Activated T-helper 2 cell treated with anti-CD3 and anti-CD28 coated beads, Interferon-gamma antibody, Interleukin-2, Interleukin-4, amounts not matched to agents 10 μg/mL and 5 μg/mL and 100 μg/mL, durations not matched to agents 14 hours and 24 hours and 36 hours (primary cell): Measurements from ENCODE around the gene AGO1. TPM values are rescaled to one million over a fixed set of nuclear protein-coding genes. Genes with fewer than 3 reads are reported as not detected.
A peak's percentile ranks its signal among the peaks of the same experiment; 100 is the strongest.
"Not testable (repeated sequence)": the region's sequence is repeated elsewhere in the genome, so short reads cannot be mapped to it uniquely, and the experiment has no call there.

ENCODE experiments used
- DNase-seq: peaks from one replicate; pipeline ENCODE4 v3.0.0; 2021; ENCODE audit warnings: low spot score
- H3K27ac Mint-ChIP-seq: one replicate; pipeline ENCODE4 v1.8.0; 2021; ENCODE audit warnings: mixed read lengths
- H3K27me3 Mint-ChIP-seq: one replicate; pipeline ENCODE4 v1.8.0; 2021; ENCODE audit warnings: low read depth, mixed read lengths
- H3K36me3 Mint-ChIP-seq: one replicate; pipeline ENCODE4 v1.8.0; 2021; ENCODE audit warnings: low read depth, mixed read lengths
- H3K4me1 Mint-ChIP-seq: one replicate; pipeline ENCODE4 v1.8.0; 2021; ENCODE audit warnings: low read depth, mixed read lengths
- H3K4me3 Mint-ChIP-seq: one replicate; pipeline ENCODE4 v1.8.0; 2021; ENCODE audit warnings: low read depth, mild to moderate bottlenecking, moderate library complexity, mixed read lengths
- H3K9me3 Mint-ChIP-seq: one replicate; pipeline ENCODE4 v1.8.0; 2021; ENCODE audit warnings: mixed read lengths
- intact Hi-C: fragments of 100-400 bp; cut with micrococcal nuclease; formaldehyde crosslinking; loops from one replicate; pipeline ENCODE4 v1.15.1; 2023
- total RNA-seq: library from RNA; stranded (reverse); gene quantifications from 2 replicates; pipeline ENCODE4 v1.2.3, GENCODE V29; 2022

The AGO1 gene
- total RNA-seq, 1 donor from 2014 or later = 36.9 TPM

DNA sequence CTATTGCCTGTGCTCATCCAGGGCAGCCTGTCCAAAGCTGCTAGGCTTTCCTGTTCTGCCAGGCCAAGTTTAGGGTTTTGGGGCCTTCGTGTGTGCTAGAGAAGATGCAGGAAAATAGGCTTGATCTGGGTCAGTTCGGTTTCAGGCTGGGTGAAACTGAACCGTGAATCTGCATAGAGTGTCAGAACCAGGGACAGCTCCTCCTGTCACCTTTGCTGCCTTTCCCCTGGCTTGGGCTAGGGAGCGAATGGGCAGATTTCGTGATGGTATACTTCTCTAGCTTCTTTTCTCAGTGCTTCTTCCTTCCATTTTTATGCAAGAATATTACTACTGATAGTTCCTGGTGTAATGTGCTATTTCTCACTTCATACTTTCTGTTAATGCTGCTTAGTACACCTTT is 6.0 kb upstream of the AGO1 start:
- H3K9me3 Mint-ChIP-seq = no peaks in the 10 kb centered on the region
- no peak overlapping the region for H3K27ac Mint-ChIP-seq
- no peak overlapping the region for H3K4me3 Mint-ChIP-seq
- peaks cover 3% of the 10 kb centered on the region for H3K27me3 Mint-ChIP-seq
- intact Hi-C loops = no loop called here
- H3K4me1 Mint-ChIP-seq = peaks cover 7% of the 10 kb centered on the region
- no peak for DNase-seq
- H3K36me3 Mint-ChIP-seq = no peaks in the 10 kb centered on the region

DNA sequence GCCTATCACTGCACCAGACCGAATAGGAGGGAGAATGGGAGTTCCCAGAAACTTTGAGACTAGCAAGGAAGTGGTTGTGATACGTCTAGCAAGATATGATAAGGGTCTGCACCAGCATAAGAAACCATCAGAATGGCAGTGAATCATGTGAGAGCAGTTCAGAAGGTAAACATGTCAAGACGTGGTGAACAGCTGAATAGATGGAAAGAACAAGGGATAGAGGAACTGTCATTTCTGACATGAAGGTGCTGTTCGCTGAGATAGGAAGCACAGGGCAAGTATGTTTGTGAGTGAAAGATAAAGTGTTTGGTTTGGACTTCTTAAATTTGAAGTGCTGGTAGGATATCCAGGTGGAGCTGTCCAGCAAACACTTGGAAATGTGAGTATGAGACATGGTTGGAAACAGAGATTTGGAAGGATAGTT is 1.1 kb upstream of the AGO1 start:
- no peaks in the 10 kb centered on the region for H3K9me3 Mint-ChIP-seq
- H3K4me1 Mint-ChIP-seq = peaks cover 32% of the 10 kb centered on the region
- peaks cover 3% of the 10 kb centered on the region for H3K27me3 Mint-ChIP-seq
- no peaks in the 10 kb centered on the region for H3K36me3 Mint-ChIP-seq
- DNase-seq = no peak
- H3K27ac Mint-ChIP-seq = no peak overlapping the region
- H3K4me3 Mint-ChIP-seq = peak overlapping the region; percentile 42
- intact Hi-C loops = no loop called here

DNA sequence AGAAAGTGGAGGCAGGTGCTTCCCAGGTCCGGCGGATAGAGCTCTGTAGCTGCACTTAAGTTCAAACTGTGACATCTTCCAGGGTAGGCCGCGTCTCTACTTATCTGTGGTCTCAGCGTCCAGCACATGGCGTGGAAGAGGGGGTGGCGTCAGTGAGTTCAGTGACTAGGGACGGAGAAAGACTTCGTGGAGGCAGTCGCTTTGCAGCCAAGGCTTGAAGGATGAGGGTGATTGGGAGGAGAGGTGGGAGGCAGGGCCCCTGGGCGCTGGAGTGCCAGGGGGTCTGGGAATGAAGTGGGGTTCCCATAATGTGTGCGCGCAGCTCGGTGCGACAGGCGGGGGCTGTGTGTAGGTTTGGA is 444 bp upstream of the AGO1 start:
- Mint-ChIP-seq H3K27ac (no peak overlapping the region), H3K4me1 (peaks cover 37% of the 10 kb centered on the region), H3K27me3 (peaks cover 3% of the 10 kb centered on the region), H3K36me3 (no peaks in the 10 kb centered on the region), H3K4me3 (peak overlapping the region; percentile 42), H3K9me3 (no peaks in the 10 kb centered on the region)
- no peak for DNase-seq
- intact Hi-C loops = no loop called here

DNA sequence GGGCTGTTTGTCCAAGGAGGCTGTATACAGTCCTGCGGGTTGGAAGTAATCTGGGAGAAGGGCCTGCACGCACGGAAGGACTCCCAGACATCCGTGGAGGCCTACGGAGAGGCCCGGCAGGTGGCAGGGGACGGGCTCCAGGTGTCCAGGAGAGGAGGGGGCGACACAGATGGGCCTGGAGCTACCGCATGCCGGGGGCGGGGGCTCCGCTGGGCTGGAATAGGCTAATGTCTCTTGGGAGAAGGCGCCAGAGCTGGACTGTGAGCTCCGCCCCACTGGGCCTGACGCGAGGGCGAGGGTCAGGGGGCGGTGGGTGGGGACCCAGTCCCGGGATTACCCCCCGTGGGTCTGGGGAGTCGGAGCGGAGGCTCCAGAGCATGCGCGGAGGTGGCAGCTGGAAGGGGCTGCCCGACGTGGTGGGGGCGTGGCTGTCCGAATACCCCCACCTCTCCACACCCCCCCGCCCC is 659 bp downstream of the AGO1 start:
- peaks cover 3% of the 10 kb centered on the region for H3K36me3 Mint-ChIP-seq
- peak; percentile 30 for DNase-seq
- peak overlapping the region; percentile 73 for H3K27ac Mint-ChIP-seq
- H3K27me3 Mint-ChIP-seq = peaks cover 3% of the 10 kb centered on the region
- peak overlapping the region; percentile 92 for H3K4me3 Mint-ChIP-seq
- intact Hi-C loops = loop anchor here (1.0 kb wide), 2 partner anchors 48 to 205 kb away; partner anchors contain the start of genes ADPRS and AGO3
- no peaks in the 10 kb centered on the region for H3K9me3 Mint-ChIP-seq
- peaks cover 41% of the 10 kb centered on the region for H3K4me1 Mint-ChIP-seq

DNA sequence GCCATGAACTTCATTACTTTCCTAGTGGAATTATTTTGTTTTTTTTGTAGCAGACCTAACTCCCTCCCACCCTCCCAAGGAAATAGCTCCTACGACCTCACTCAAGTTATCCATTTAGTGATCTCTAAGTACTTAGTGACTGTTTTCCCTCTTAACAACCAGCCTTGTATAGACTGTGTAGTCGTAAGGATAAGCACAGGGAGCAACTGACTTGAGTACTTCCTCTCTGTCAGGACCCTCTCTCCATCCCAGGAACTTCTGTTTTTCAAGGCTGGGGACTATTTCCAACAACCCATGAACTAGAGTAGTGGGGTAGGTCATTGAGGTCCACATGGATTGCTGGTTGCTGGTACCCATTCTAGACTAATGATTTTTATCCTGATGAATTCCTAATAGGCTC is 1.9 kb downstream of the AGO1 start:
- H3K36me3 Mint-ChIP-seq = peaks cover 6% of the 10 kb centered on the region
- no peak for DNase-seq
- peaks cover 41% of the 10 kb centered on the region for H3K4me1 Mint-ChIP-seq
- peaks cover under 1% of the 10 kb centered on the region for H3K27me3 Mint-ChIP-seq
- H3K27ac Mint-ChIP-seq = no peak overlapping the region
- peak overlapping the region; percentile 57 for H3K4me3 Mint-ChIP-seq
- intact Hi-C loops = no loop called here
- H3K9me3 Mint-ChIP-seq = no peaks in the 10 kb centered on the region

DNA sequence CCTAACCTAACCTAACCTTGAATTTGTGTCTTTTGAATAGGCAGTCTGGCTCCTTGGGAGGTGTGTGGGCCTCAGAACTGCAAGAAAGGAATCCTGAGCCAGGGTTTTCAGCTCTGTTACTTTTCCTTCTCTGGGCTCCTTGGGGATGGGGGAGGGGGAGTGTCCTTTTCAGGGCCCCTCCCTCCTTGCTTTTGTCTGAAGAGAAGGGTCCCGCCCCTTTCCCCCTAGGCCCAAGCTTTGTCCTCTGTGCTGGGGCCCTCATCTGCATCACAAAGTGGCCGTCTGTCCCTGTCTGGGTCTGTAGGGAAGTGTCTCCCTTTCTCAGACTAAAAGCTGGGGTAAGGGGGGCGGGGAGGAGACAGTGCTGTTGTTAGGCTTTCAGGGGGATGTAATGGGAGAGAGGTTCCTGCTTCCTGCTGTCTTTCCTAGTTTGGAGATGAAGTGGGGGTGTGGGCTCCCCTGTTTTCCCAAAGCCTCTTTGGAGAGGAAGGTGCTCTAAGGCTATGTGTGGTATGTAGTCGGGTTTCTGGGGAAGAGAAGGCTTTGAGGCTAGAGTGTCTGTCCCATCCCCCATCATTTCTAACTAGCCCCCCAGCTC is 3.1 kb downstream of the AGO1 start:
- no peak overlapping the region for H3K27ac Mint-ChIP-seq
- peaks cover 40% of the 10 kb centered on the region for H3K4me1 Mint-ChIP-seq
- no peaks in the 10 kb centered on the region for H3K27me3 Mint-ChIP-seq
- intact Hi-C loops = no loop called here
- peaks cover 13% of the 10 kb centered on the region for H3K36me3 Mint-ChIP-seq
- no peaks in the 10 kb centered on the region for H3K9me3 Mint-ChIP-seq
- no peak overlapping the region for H3K4me3 Mint-ChIP-seq
- no peak for DNase-seq

DNA sequence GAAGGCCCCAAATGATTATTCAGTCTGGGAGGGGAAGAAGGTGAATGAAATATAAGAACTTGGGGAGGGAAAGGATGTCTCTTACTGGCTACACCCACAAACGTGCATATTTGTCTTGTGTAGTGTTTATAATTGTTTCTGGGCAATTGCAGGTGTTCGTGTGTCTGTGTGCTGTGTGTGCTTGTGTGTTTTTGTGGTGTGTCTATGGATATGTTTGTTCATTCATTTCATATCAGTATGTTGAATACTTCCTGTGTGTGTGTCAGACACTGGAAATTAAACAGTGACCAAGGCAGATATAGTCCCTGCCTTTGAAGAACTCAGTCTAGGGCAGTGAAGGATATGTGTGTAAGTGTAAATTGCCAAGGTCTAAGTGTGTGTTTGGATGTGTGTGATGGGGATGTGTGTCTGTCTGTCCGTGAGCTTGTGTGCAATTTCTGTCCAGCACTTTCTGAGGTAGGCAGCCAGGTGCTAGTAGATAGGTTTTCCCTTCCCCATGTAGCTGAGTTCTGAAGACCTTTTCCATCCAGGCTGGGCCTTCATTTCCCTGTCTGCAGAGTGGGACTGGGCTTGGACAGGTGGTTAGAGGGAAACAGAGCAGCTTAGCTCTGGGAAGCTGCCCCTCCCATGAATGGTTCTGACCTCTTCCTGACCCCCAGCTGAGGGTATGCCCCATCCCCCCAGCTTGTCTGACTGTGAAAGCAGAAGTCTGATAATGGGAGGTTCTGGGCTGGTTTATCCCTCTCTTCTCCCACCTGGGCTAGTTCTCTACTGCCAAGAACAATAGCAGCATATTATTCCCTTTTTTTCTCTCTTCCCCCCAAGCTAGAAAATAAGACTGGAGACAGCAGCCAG is 3.8 kb downstream of the AGO1 start:
- no peak for DNase-seq
- H3K27me3 Mint-ChIP-seq = no peaks in the 10 kb centered on the region
- intact Hi-C loops = no loop called here
- no peak overlapping the region for H3K4me3 Mint-ChIP-seq
- H3K9me3 Mint-ChIP-seq = no peaks in the 10 kb centered on the region
- peaks cover 36% of the 10 kb centered on the region for H3K4me1 Mint-ChIP-seq
- H3K27ac Mint-ChIP-seq = peak overlapping the region; percentile 10
- H3K36me3 Mint-ChIP-seq = peaks cover 15% of the 10 kb centered on the region

DNA sequence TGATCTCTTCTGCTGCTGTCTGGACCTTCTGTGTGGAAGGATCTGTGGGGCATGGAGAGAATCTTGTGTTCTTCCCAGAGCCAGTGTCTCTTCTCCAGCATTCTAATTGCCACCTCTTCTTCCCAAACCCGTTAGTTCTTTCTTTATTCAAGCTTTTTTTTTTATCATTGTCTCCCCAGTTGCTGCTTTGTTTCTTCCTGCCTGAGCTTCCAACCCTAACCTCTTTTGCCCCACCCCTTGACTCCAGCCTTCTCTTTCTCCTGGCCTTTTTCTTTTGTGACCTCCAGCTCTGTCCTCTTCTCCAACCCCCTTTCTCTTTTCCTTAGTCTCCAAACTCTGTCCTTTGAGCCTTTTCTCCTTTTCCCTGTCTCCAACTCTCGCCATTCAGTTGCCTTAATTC is 4.5 kb downstream of the AGO1 start:
- intact Hi-C loops = no loop called here

DNA sequence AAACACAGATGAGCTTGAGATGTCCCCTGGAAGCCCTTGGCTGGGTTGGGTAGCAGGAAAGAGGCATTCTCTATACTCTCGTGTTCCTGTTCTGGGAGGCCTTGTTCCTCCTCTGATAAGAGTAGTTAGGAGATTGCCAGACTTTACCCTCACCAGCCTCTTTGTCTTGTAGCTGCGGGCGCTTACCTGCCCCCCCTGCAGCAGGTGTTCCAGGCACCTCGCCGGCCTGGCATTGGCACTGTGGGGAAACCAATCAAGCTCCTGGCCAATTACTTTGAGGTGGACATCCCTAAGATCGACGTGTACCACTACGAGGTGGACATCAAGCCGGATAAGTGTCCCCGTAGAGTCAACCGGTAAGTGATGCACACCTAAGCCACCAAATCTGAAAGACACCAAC is 5.2 kb downstream of the AGO1 start:
- intact Hi-C loops = no loop called here
- Mint-ChIP-seq H3K27me3 (no peaks in the 10 kb centered on the region), H3K4me3 (no peak overlapping the region), H3K36me3 (peaks cover 24% of the 10 kb centered on the region), H3K4me1 (peaks cover 26% of the 10 kb centered on the region), H3K9me3 (no peaks in the 10 kb centered on the region), H3K27ac (no peak overlapping the region)
- DNase-seq = no peak

More for the DNA sequence above, 4.5 kb downstream of the AGO1 start:
- Mint-ChIP-seq H3K9me3 (no peaks in the 10 kb centered on the region), H3K4me1 (peaks cover 29% of the 10 kb centered on the region), H3K27me3 (no peaks in the 10 kb centered on the region), H3K36me3 (peaks cover 21% of the 10 kb centered on the region), H3K27ac (no peak overlapping the region), H3K4me3 (no peak overlapping the region)
- DNase-seq = no peak

DNA sequence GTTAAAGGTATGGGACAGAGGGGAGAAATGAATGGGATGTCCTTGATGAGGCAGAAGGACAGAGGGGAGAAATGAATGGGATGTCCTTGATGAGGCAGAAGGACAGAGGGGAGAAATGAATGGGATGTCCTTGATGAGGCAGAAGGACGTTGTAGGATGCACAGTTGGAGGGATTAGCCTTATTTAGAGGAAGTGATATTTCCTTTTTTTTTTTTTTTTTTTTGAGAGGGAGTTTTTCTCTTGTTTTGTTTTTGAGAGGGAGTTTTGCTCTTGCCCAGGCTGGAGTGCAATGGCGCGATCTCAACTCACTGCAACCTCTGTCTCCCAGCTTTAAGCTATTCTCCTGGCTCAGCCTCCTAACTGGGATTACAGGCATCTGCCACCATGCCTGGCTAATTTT is 6.0 kb downstream of the AGO1 start:
- Mint-ChIP-seq H3K4me1 (peaks cover 26% of the 10 kb centered on the region), H3K36me3 (peaks cover 26% of the 10 kb centered on the region)
- intact Hi-C loops, H3K27me3 Mint-ChIP-seq, H3K27ac Mint-ChIP-seq, DNase-seq, H3K4me3 Mint-ChIP-seq, H3K9me3 Mint-ChIP-seq: not testable (repeated sequence)

DNA sequence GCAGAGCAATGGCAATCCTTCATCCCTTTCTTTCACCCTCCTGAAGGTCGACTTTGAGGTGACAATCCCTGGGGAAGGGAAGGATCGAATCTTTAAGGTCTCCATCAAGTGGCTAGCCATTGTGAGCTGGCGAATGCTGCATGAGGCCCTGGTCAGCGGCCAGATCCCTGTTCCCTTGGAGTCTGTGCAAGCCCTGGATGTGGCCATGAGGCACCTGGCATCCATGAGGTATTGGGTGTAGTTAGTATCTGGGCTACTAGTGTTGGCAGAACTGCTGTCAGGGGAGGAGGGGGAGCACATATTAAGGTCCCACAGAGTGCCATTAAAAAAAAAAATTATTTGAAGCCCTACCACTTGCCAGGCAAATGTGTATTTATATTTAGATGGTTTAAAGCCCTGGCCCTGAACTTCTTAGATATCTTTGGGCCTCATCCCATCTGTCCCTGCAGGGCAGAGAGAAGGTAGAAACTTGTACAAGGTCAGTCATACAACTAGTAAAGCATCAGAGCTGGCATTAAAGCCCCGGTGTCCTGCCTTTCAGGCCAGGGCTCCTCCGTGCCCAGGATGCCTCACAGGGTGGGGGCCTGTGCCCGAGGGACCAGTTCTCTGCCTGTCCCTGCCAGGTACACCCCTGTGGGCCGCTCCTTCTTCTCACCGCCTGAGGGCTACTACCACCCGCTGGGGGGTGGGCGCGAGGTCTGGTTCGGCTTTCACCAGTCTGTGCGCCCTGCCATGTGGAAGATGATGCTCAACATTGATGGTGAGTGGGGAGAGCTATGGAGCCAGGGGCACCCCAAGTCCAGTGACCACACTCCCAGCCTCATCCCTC is 10.3 kb downstream of the AGO1 start:
- no peaks in the 10 kb centered on the region for H3K9me3 Mint-ChIP-seq
- H3K4me3 Mint-ChIP-seq = no peak overlapping the region
- H3K36me3 Mint-ChIP-seq = peaks cover 46% of the 10 kb centered on the region
- H3K27me3 Mint-ChIP-seq = no peaks in the 10 kb centered on the region
- no peak for DNase-seq
- H3K4me1 Mint-ChIP-seq = peaks cover 5% of the 10 kb centered on the region
- no peak overlapping the region for H3K27ac Mint-ChIP-seq
- intact Hi-C loops = no loop called here

DNA sequence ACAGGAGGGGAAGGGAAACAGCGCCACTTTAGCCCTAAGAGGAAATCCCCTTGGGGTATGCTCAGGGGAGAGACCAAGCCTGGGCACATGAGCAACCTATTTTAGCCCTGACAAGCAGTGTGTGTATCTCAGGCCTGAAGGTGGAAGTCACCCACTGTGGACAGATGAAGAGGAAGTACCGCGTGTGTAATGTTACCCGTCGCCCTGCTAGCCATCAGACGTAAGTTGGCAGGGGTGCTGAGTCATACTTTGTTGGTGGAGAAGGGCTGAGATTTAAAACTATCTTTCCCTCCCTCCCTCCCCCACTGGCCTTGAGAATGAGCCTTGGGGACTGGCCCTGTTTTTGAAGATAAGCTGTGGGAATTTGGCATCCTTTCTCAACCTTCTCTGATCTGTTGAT is 11.2 kb downstream of the AGO1 start:
- peak overlapping the region; percentile 49 for H3K27ac Mint-ChIP-seq
- no peak overlapping the region for H3K4me3 Mint-ChIP-seq
- H3K27me3 Mint-ChIP-seq = no peaks in the 10 kb centered on the region
- no peaks in the 10 kb centered on the region for H3K9me3 Mint-ChIP-seq
- peaks cover 45% of the 10 kb centered on the region for H3K36me3 Mint-ChIP-seq
- intact Hi-C loops = no loop called here
- DNase-seq = no peak
- peaks cover 5% of the 10 kb centered on the region for H3K4me1 Mint-ChIP-seq
